SK-N-SH (cell line): Measurements from ENCODE around the gene TRAF5.

Experiments used
- FOXM1 ChIP-seq: IDR thresholded peaks from 2 replicates; pipeline ENCODE4 v1.4.0; 2012; ENCODE audit warnings: low read depth, mild to moderate bottlenecking
- REST ChIP-seq: IDR thresholded peaks from 2 replicates; pipeline ENCODE4 v1.6.1; 2012; ENCODE audit warnings: mild to moderate bottlenecking, low read depth, low read length, moderate library complexity
- TF ChIP-seq, protein P1 (sequence below): fragments of 200-600 bp; sonication (generic); IDR thresholded peaks from 2 replicates; pipeline ENCODE4 v1.6.1; 2017; ENCODE audit warnings: antibody characterized with exemption, mild to moderate bottlenecking, moderate library complexity

- TF ChIP-seq, protein P1, sequence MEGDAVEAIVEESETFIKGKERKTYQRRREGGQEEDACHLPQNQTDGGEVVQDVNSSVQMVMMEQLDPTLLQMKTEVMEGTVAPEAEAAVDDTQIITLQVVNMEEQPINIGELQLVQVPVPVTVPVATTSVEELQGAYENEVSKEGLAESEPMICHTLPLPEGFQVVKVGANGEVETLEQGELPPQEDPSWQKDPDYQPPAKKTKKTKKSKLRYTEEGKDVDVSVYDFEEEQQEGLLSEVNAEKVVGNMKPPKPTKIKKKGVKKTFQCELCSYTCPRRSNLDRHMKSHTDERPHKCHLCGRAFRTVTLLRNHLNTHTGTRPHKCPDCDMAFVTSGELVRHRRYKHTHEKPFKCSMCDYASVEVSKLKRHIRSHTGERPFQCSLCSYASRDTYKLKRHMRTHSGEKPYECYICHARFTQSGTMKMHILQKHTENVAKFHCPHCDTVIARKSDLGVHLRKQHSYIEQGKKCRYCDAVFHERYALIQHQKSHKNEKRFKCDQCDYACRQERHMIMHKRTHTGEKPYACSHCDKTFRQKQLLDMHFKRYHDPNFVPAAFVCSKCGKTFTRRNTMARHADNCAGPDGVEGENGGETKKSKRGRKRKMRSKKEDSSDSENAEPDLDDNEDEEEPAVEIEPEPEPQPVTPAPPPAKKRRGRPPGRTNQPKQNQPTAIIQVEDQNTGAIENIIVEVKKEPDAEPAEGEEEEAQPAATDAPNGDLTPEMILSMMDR = no peak
- TF ChIP-seq REST (no peak), FOXM1 (no peak)
Observed at GRCh38 chr1:211335522-211336157, 9.0 kb downstream of the TRAF5 start.
